Calu3 (cell line): ENCODE results near the gene MRPS23. TPM values are rescaled to one million over a fixed set of nuclear protein-coding genes. Genes with fewer than 3 reads are reported as not detected.

Source experiments
- BruUV-seq: library from RNA; stranded (reverse); fragments of 400-500 nt; replicated peaks from 2 replicates; lab custom pipeline; 2021; lab: Mats Ljungman, UMichigan
- CTCF ChIA-PET: fragments of 300-600 bp; sonication (Branson Sonifier 250); formaldehyde crosslinking; loops from one replicate; lab custom pipeline; 2022; ENCODE audit warnings: antibody characterized with exemption; lab: Charles Lee
- DNase-seq: peaks from one replicate; pipeline ENCODE4 v3.0.0; 2022
- H3K27ac Mint-ChIP-seq: one replicate; pipeline ENCODE4 v1.8.0; 2022; ENCODE audit warnings: mixed read lengths; ENCODE audit not compliant: unreplicated experiment
- H3K27me3 Mint-ChIP-seq: one replicate; pipeline ENCODE4 v1.8.0; 2022; ENCODE audit warnings: mixed read lengths; ENCODE audit not compliant: unreplicated experiment
- H3K36me3 Mint-ChIP-seq: one replicate; pipeline ENCODE4 v1.8.0; 2022; ENCODE audit warnings: mild to moderate bottlenecking, moderate library complexity, mixed read lengths; ENCODE audit not compliant: insufficient read depth, unreplicated experiment
- H3K4me1 Mint-ChIP-seq: one replicate; pipeline ENCODE4 v1.8.0; 2022; ENCODE audit warnings: mild to moderate bottlenecking, low read depth, mixed read lengths; ENCODE audit not compliant: unreplicated experiment
- H3K4me3 Mint-ChIP-seq: one replicate; pipeline ENCODE4 v1.8.0; 2022; ENCODE audit warnings: mild to moderate bottlenecking, low read depth, moderate library complexity, mixed read lengths; ENCODE audit not compliant: unreplicated experiment
- H3K9me3 Mint-ChIP-seq: one replicate; pipeline ENCODE4 v1.8.0; 2022; ENCODE audit warnings: low read depth, mixed read lengths; ENCODE audit not compliant: unreplicated experiment
- CTCF ChIP-seq: fragments of 200-600 bp; IDR thresholded peaks from one replicate; pipeline ENCODE4 v1.8.0; 2022; ENCODE audit warnings: antibody characterized with exemption; ENCODE audit not compliant: unreplicated experiment
- intact Hi-C: fragments of 100-400 bp; cut with micrococcal nuclease; formaldehyde crosslinking; loops from one replicate; pipeline ENCODE4 v1.10.0; 2022; ENCODE audit not compliant: unreplicated experiment
- total RNA-seq: library from RNA; stranded (reverse); gene quantifications from 2 replicates; pipeline ENCODE4 v1.2.3, GENCODE V29; 2022

Gene MRPS23
- total RNA-seq, 1 experiment from 2014 or later, result 38.1 TPM

- no peak for DNase-seq
- Mint-ChIP-seq H3K36me3 (peaks cover 21% of the 10 kb centered on the region), H3K4me3 (no peak overlapping the region), H3K9me3 (no peaks in the 10 kb centered on the region), H3K27ac (no peak overlapping the region), H3K4me1 (peaks cover 56% of the 10 kb centered on the region), H3K27me3 (no peaks in the 10 kb centered on the region)
- BruUV-seq, result no TSS peak
- TF ChIP-seq CTCF, result no peak
- intact Hi-C loops, result no loop called here
- CTCF ChIA-PET, result no interaction called here
These were observed 45.7 kb upstream of the MRPS23 start for GRCh38 chr17:57895382-57896060.

- no peak for DNase-seq
- intact Hi-C loops, result no loop called here
- Mint-ChIP-seq H3K36me3 (peaks cover 21% of the 10 kb centered on the region), H3K27ac (no peak overlapping the region), H3K4me3 (no peak overlapping the region), H3K9me3 (no peaks in the 10 kb centered on the region), H3K4me1 (peaks cover 56% of the 10 kb centered on the region), H3K27me3 (no peaks in the 10 kb centered on the region)
- CTCF ChIA-PET, result no interaction called here
- TF ChIP-seq CTCF, result no peak
- no TSS peak for BruUV-seq
These were observed 45.0 kb upstream of the MRPS23 start for GRCh38 chr17:57894848-57895247.

GRCh38 chr17:57892820-57893595 lies 43.2 kb upstream of the MRPS23 start:
- Mint-ChIP-seq H3K4me1 (peaks cover 38% of the 10 kb centered on the region), H3K9me3 (no peaks in the 10 kb centered on the region), H3K4me3 (peak overlapping the region; percentile 52), H3K27me3 (no peaks in the 10 kb centered on the region), H3K27ac (peak overlapping the region; percentile 74), H3K36me3 (peaks cover 21% of the 10 kb centered on the region)
- DNase-seq, result peak; percentile 74
- CTCF ChIA-PET, result interaction anchor here (0.6 to 2.5 kb wide), 13 partner anchors 8 to 107 kb away, joined by 3 to 11 read pairs (median 3); partner anchors contain the start of genes CUEDC1 and VEZF1
- TF ChIP-seq CTCF, result peak; percentile 12
- no TSS peak for BruUV-seq
- intact Hi-C loops, result no loop called here

GRCh38 chr17:57892146-57892819 lies 42.4 kb upstream of the MRPS23 start:
- Mint-ChIP-seq H3K27me3 (no peaks in the 10 kb centered on the region), H3K9me3 (no peaks in the 10 kb centered on the region), H3K4me3 (peak overlapping the region; percentile 52), H3K27ac (peak overlapping the region; percentile 74), H3K4me1 (peaks cover 36% of the 10 kb centered on the region), H3K36me3 (peaks cover 21% of the 10 kb centered on the region)
- TF ChIP-seq CTCF, result peak; percentile 82
- intact Hi-C loops, result no loop called here
- DNase-seq, result peak; percentile 86
- no TSS peak for BruUV-seq
- CTCF ChIA-PET, result interaction anchor here (0.6 to 2.5 kb wide), 13 partner anchors 9 to 107 kb away, joined by 3 to 11 read pairs (median 3); partner anchors contain the start of genes CUEDC1 and VEZF1
